Measurements from ENCODE around the gene WDR26.

- TF ChIP-seq ISL1 (CRISPR knock-in tag; IDR thresholded peaks at IDR 0.05): no peak
- TF ChIP-seq ESRRG (CRISPR knock-in tag; IDR thresholded peaks at IDR 0.05): no peak
- TF ChIP-seq OSR1 (CRISPR knock-in tag; IDR thresholded peaks at IDR 0.05): no peak
- no peak for TF ChIP-seq BACH2 (CRISPR knock-in tag; IDR thresholded peaks at IDR 0.05; ENCODE audit: borderline replicate concordance)
- TF ChIP-seq ZFP30 (CRISPR knock-in tag; IDR thresholded peaks at IDR 0.05): no peak
- no peak for TF ChIP-seq CSDC2 (CRISPR knock-in tag; IDR thresholded peaks at IDR 0.05)
- TF ChIP-seq PATZ1 (CRISPR knock-in tag; IDR thresholded peaks at IDR 0.05; ENCODE audit: borderline replicate concordance): no peak
- no peak for TF ChIP-seq ZC3H10 (CRISPR knock-in tag; IDR thresholded peaks at IDR 0.05)
- no peak for TF ChIP-seq RARB (CRISPR knock-in tag; IDR thresholded peaks at IDR 0.05)
These were observed 29.5 kb downstream of the WDR26 start for GRCh38 chr1:224404916-224405603.

Data from SK-N-SH treated with all-trans-retinoic acid at 6 μM for 48 hours (cell line).